ENCODE data around the gene COL12A1. TPM values are rescaled to one million over a fixed set of nuclear protein-coding genes. Genes with fewer than 3 reads are reported as not detected.

Gene COL12A1
- total and polyA plus RNA-seq, 2 of the 13 experiments (the other 11 are each of a cell fraction or from before 2014, with no cell fraction given): 0.02 TPM; not detected in 1

- ChIA-PET POLR2A (no interaction called here), CTCF (ENCODE audit: low intra/inter-chr PET ratio, low total read pairs) (no interaction called here)
- ATAC-seq: no peak
- H3K36me3 ChIP-seq (replicated peaks in 1 of 2; ENCODE audit: control insufficient read depth in 1 of 2, insufficient read depth in 2 of 2, low read length in 2 of 2): no peaks in the 10 kb centered on the region
- TF ChIP-seq MXD3 (CRISPR knock-in tag; IDR thresholded peaks at IDR 0.05) (no peak), ZNF558 (CRISPR knock-in tag; IDR thresholded peaks at IDR 0.05; ENCODE audit: borderline replicate concordance) (no peak), NR2C2 (CRISPR knock-in tag; IDR thresholded peaks at IDR 0.05; ENCODE audit: borderline replicate concordance) (no peak), CEBPZ (IDR thresholded peaks at IDR 0.05; ENCODE audit: low read length) (no peak), GATAD2A (CRISPR knock-in tag; IDR thresholded peaks at IDR 0.05) (no peak)
- intact Hi-C loops (cut with micrococcal nuclease; ENCODE audit: unreplicated experiment): no loop called here
- no peak overlapping the region for H2AFZ ChIP-seq (ENCODE audit: low read length)
- H3K27ac ChIP-seq (ENCODE audit: extremely low read length, insufficient read depth, low read length): no peak overlapping the region
- WGBS (ENCODE audit: low lambda C conversion rate): 44% methylated on average over 4 of the region's 4 CpGs
- H3K4me2 ChIP-seq (ENCODE audit: low read depth, low read length): no peak overlapping the region
- H3K27me3 ChIP-seq (ENCODE audit: control insufficient read depth in 1 of 2, insufficient read depth in 2 of 2, low read length in 2 of 2): no peaks in the 10 kb centered on the region
- no peak overlapping the region for H3K9ac ChIP-seq (ENCODE audit: insufficient read depth, low read depth, low read length)
- FAIRE-seq: no peak
- DNase-seq (ENCODE audit: low spot score): no peak
- in situ Hi-C loops (cut with HindIII; ENCODE audit: extremely low pct_ligation_motif_present, low pct_unique_long_range_greater_than_20kb): no loop called here
- no TSS peak for BruUV-seq (replicated peaks)
- no peaks in the 10 kb centered on the region for H3K4me1 ChIP-seq (ENCODE audit: insufficient read depth, low read length)
- no peaks in the 10 kb centered on the region for H3K79me2 ChIP-seq (ENCODE audit: insufficient read depth, low read length)
- H3K4me3 ChIP-seq (replicated peaks in 1 of 3; ENCODE audit: insufficient read depth in 1 of 3, low read depth in 2 of 3, low read length in 3 of 3): no peak overlapping the region
- H4K20me1 ChIP-seq (ENCODE audit: insufficient read depth, low read length): no peaks in the 10 kb centered on the region
- no peaks in the 10 kb centered on the region for H3K9me3 ChIP-seq (ENCODE audit: low read length)
Observed at GRCh38 chr6:75096966-75097365, 108.9 kb downstream of the COL12A1 start.
